ENCODE measurements around the gene FTL.

DNA sequence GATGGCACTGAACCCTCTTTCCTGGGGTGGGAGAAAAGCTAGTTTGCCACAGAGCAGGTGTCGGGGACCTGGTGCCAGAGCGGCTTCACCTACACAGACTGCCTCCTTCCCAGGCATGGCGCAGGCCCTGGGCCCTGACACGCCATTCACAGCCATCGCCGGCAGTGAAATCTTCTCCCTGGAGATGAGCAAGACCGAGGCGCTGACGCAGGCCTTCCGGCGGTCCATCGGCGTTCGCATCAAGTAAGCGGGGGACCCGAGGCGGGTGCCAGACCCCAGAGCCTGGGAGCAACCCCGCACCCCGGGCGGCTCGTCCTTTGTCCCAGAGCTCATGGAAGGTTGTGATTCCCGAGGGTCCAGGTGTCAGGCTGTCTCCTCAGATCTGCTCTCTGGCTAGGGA is 41.8 kb downstream of the FTL start:
- TF ChIP-seq, protein P1, sequence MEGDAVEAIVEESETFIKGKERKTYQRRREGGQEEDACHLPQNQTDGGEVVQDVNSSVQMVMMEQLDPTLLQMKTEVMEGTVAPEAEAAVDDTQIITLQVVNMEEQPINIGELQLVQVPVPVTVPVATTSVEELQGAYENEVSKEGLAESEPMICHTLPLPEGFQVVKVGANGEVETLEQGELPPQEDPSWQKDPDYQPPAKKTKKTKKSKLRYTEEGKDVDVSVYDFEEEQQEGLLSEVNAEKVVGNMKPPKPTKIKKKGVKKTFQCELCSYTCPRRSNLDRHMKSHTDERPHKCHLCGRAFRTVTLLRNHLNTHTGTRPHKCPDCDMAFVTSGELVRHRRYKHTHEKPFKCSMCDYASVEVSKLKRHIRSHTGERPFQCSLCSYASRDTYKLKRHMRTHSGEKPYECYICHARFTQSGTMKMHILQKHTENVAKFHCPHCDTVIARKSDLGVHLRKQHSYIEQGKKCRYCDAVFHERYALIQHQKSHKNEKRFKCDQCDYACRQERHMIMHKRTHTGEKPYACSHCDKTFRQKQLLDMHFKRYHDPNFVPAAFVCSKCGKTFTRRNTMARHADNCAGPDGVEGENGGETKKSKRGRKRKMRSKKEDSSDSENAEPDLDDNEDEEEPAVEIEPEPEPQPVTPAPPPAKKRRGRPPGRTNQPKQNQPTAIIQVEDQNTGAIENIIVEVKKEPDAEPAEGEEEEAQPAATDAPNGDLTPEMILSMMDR (IDR thresholded peaks at IDR 0.05): no peak
- no peak for TF ChIP-seq POLR2A (IDR thresholded peaks at IDR 0.05)
